ENCODE measurements around the gene HMGCL.

DNA sequence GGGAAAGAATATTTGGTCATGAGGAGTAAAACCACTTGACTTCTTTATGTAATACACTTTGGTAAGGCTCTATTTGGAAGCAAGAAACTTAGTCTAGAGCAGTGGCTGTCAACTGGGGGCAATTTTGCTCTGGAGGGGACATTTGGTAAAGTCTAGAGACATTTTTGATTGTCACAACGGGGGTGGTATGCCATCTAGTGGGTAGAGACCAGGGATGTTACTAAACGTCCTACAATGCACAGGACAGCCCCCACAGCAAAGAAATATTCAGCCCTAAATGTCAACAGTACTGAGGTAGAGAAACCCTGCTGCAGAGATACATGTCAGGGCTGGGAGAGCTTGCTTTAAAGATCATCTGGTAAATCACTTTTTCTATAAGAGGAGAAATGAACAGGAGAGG is 29.3 kb upstream of the HMGCL start:
- TF ChIP-seq POLR2A (IDR thresholded peaks at IDR 0.05), result no peak
- no peak for TF ChIP-seq CTCF (IDR thresholded peaks at IDR 0.05)
- TF ChIP-seq POLR2AphosphoS5 (IDR thresholded peaks at IDR 0.05), result no peak
